HEK293T (cell line): ENCODE results near the gene MCF2L.

Experiments
- CTCF ChIA-PET: fragments of 350-600 bp; formaldehyde crosslinking; extraction: SDS; loops from one replicate; lab custom pipeline; 2021; ENCODE audit warnings: antibody characterized with exemption, inconsistent platforms; lab: Yijun Ruan, JAX
- POLR2A ChIA-PET: fragments of 350-600 bp; formaldehyde crosslinking; extraction: SDS; loops from one replicate; lab custom pipeline; 2020; ENCODE audit warnings: antibody characterized with exemption, inconsistent platforms; lab: Yijun Ruan, JAX
- DNase-seq: peaks from one replicate; pipeline ENCODE4 v3.0.0; 2012; ENCODE audit warnings: mixed read lengths; ENCODE audit errors: extremely low spot score
- ARNT ChIP-seq: fragments of 450-650 bp; IDR thresholded peaks from 2 replicates; pipeline ENCODE4 v1.6.1; 2017; ENCODE audit warnings: mild to moderate bottlenecking
- BHLHE40 ChIP-seq: fragments of 450-650 bp; IDR thresholded peaks from 2 replicates; pipeline ENCODE4 v1.6.1; 2016; ENCODE audit warnings: mild to moderate bottlenecking, moderate library complexity, borderline replicate concordance
- CTBP1 ChIP-seq: fragments of 450-650 bp; IDR thresholded peaks from 2 replicates; pipeline ENCODE4 v1.6.1; 2016; ENCODE audit warnings: borderline replicate concordance
- ELF4 ChIP-seq: fragments of 450-650 bp; IDR thresholded peaks from 2 replicates; pipeline ENCODE4 v1.6.1; 2017; ENCODE audit warnings: antibody characterized with exemption
- FOXA1 ChIP-seq: fragments of 450-650 bp; IDR thresholded peaks from 2 replicates; pipeline ENCODE4 v1.6.1; 2016; ENCODE audit warnings: mild to moderate bottlenecking
- FOXK2 ChIP-seq: fragments of 450-650 bp; IDR thresholded peaks from 2 replicates; pipeline ENCODE4 v1.6.1; 2016; ENCODE audit warnings: mild to moderate bottlenecking
- FOXM1 ChIP-seq: fragments of 450-650 bp; IDR thresholded peaks from 2 replicates; pipeline ENCODE4 v1.6.1; 2017; ENCODE audit warnings: mild to moderate bottlenecking, borderline replicate concordance
- HDGF ChIP-seq: fragments of 450-650 bp; IDR thresholded peaks from 2 replicates; pipeline ENCODE4 v1.6.1; 2017; ENCODE audit warnings: antibody characterized with exemption, borderline replicate concordance
- L3MBTL2 ChIP-seq: fragments of 450-650 bp; conservative IDR thresholded peaks from 2 replicates; pipeline ENCODE4 v1.6.1; 2016; ENCODE audit warnings: mild to moderate bottlenecking
- LEF1 ChIP-seq: fragments of 450-650 bp; IDR thresholded peaks from 2 replicates; pipeline ENCODE4 v1.6.1; 2017; ENCODE audit warnings: mild to moderate bottlenecking, borderline replicate concordance
- NFRKB ChIP-seq: fragments of 450-650 bp; IDR thresholded peaks from 2 replicates; pipeline ENCODE4 v1.6.1; 2016; ENCODE audit warnings: mild to moderate bottlenecking, moderate library complexity
- SP1 ChIP-seq: fragments of 450-650 bp; IDR thresholded peaks from 2 replicates; pipeline ENCODE4 v1.6.1; 2017
- SUZ12 ChIP-seq: fragments of 450-650 bp; IDR thresholded peaks from 2 replicates; pipeline ENCODE4 v1.6.1; 2016; ENCODE audit warnings: mild to moderate bottlenecking
- TARDBP ChIP-seq: fragments of 450-650 bp; IDR thresholded peaks from 2 replicates; pipeline ENCODE4 v1.6.1; 2016
- ZNF384 ChIP-seq: fragments of 450-650 bp; IDR thresholded peaks from 2 replicates; pipeline ENCODE4 v1.6.1; 2016
- TF ChIP-seq, protein P1 (sequence below): fragments of 450-650 bp; IDR thresholded peaks from 2 replicates; pipeline ENCODE4 v1.6.1; 2016

Gene MCF2L

DNA sequence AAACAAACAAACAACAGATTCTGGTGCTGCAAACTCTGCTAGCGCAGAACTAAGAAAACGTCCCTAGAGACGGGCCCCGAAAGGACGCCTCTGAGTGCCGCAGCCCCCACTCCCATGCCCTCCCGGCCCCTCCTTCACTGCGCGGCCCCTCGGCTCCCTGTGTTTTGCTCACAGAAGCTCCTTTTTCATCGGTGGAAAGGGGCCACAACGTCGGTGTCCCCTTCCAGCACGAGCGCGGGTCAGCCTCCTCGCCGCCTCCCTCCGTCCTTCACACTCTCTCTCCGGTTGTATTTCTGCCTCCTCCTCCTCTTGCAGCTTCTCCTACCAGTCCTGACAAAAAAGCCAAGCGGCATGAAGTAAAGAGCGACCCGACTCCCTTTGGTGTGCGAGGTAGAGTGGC lies 121.8 kb downstream of the MCF2L start:
- ChIA-PET POLR2A (no interaction called here), CTCF (no interaction called here)
- no peak for DNase-seq
- TF ChIP-seq L3MBTL2 (no peak), ARNT (no peak), TARDBP (no peak), FOXM1 (no peak), LEF1 (no peak), ELF4 (no peak), NFRKB (no peak), SP1 (no peak), SUZ12 (no peak), BHLHE40 (no peak), FOXA1 (no peak), FOXK2 (no peak), CTBP1 (no peak), ZNF384 (no peak), HDGF (no peak)
- TF ChIP-seq, protein P1, sequence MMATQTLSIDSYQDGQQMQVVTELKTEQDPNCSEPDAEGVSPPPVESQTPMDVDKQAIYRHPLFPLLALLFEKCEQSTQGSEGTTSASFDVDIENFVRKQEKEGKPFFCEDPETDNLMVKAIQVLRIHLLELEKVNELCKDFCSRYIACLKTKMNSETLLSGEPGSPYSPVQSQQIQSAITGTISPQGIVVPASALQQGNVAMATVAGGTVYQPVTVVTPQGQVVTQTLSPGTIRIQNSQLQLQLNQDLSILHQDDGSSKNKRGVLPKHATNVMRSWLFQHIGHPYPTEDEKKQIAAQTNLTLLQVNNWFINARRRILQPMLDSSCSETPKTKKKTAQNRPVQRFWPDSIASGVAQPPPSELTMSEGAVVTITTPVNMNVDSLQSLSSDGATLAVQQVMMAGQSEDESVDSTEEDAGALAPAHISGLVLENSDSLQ: no peak

DNA sequence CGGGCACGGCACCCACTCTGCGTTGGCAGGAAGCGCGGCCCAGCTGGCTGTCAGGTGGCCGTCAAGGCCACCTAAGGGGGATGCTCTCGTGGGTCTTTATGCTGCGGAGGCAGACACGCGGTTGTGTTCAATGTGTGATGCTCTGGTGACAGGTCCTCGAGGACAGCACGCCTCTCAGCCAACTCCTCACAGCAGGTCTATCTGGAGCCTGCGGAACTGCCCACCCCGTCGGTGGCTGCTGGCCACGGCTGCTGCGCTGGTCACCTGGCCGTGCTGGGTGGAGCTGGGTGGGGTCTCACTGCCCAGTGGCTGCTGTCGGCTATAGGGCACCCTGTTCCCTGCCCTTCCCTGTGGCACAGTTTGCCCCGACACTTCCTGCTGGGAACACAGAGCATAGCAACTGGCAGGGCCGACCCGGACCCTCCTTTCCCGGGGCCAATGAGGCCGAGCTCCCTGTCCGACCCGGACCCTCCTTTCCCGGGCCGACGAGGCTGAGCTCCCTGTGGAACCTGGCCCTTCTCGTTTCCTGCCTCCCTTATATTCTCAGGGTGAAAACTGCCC lies 122.3 kb downstream of the MCF2L start:
- CTCF ChIA-PET: no interaction called here
- TF ChIP-seq ARNT: no peak
- no peak for TF ChIP-seq SUZ12
- TF ChIP-seq FOXK2: no peak
- TF ChIP-seq HDGF: no peak
- POLR2A ChIA-PET: no interaction called here
- DNase-seq: no peak

DNA sequence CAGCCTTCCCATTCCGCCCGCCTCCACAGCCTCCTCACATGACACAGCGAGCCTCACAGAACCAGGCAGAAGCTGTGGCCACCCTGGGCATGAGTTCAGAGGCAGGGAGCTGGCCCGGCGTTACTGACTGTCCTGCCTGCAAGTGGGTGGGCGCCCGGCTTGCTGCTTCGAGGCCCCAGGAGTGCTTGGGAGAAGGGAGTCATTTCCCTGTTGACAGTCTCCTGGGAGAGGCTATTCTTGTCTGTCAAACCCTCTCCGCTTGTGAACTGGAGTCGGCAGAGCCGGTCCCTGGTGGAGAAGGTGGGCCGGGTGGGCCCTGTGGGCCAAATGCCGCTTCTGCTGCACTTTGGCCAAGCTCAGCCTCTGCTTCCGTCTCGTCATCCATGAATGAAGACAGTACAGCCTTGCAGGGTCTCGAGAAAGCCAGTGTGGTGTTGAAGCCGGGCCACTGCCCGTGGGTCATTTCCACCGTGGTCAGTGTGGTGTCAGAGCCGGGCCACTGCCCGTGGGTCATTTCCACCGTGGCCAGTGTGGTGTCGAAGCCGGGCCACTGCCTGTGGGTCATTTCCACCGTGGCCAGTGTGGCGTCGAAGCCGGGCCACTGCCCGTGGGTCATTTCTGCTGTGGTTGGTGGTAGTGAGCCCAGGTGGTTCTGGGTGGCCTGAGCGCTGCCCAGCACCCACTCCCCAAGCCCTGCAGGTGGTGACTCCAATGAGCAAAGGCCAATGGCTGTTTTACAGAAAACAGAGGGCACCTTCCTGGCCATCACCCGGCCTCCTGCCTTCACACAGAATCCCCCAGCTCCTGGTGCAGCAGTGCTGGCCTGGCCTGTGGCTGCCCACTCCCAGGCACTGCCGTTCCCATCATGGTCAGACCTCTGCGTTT lies 123.1 kb downstream of the MCF2L start:
- TF ChIP-seq FOXA1: no peak
- no peak for TF ChIP-seq NFRKB
- TF ChIP-seq, protein P1: no peak
- no peak for TF ChIP-seq TARDBP
- TF ChIP-seq SP1: no peak
- no peak for TF ChIP-seq ARNT
- no peak for TF ChIP-seq ZNF384
- no peak for TF ChIP-seq ELF4
- CTCF ChIA-PET: no interaction called here
- POLR2A ChIA-PET: no interaction called here
- no peak for DNase-seq

DNA sequence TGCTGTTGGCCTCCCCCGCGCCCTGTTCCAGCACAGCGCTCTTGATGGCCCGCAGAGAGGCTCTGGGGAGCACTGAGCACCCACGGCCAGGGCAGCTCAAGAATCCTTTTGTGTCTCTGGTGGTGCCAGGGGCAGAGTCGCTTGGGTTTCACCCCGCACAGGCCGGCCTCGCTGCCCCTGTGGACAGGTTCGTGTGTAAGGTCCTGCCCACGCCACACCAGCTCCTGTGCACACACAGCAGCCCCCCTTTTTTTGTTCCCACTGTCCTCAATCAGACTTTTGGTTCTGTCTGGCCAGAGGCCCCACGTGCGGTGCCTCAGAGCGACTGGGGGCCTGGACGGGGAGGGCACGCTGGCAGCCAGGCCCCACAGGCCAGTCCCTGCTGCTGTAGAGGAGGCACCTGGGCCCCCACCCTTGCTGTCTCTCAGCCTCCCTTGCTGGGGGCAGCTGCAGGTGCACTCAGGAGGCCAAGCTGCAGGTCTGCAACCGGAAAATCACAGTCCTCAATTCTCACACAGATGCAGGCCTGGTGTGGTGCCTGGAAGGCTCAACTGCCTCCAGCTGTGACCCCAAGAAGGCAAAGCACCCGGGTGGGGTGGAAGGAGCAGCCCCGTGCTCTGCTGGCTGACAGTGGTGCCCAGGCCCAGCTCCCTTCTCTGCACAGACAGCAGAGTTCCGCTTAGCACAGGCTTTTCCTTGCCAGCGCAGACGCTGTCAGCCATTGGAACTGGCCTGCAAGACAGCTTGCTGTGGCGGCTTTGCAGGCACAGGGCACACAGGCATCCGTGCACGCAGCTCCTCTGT lies 124.0 kb downstream of the MCF2L start:
- ChIA-PET POLR2A (no interaction called here), CTCF (no interaction called here)
- TF ChIP-seq CTBP1 (no peak), FOXK2 (no peak), TARDBP (no peak), L3MBTL2 (no peak), HDGF (no peak), SP1 (no peak), LEF1 (no peak), FOXA1 (no peak), BHLHE40 (no peak)
- TF ChIP-seq, protein P1: no peak
- no peak for DNase-seq

DNA sequence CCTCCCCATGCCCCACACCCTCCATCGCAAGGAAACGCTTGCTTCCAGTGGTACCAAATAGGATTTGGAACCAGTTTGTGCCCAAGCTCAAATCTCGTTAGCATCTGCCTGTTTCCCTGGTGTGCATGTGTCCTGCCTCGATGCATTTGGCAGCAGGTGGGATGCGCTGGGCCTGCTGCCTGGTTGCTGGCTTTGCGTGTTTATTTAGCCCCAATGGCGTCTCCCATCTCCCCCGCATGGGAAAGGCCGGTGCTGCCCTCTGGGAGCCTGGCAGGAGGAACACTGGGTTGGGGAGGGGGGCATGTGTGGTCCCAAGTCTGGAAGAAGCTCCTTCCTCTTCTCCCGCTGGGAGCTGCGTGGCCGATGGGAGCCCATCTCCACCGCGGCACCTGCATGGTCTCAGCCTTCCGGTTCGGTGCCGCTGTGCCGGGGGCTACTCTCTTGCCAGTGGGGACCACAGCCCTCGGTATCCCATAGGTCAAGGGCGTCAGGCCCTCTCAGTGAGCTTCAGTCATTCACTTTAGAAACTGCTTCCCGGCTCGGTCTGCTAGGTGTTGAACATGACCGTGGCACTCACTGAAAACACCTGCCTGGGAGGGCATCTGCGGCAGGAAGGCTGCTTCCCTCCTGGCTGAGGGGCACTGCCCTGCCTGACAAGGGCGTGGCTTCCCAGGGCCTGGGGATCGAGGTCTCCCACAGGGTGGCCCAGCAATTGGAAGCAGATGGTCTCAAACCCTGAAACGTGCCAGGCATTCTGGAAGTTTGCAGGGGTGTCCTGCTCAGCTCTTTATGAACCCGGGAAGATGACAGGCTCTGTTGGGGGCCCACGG lies 124.8 kb downstream of the MCF2L start:
- TF ChIP-seq LEF1 (no peak), ELF4 (no peak), ARNT (no peak), L3MBTL2 (no peak), ZNF384 (no peak), BHLHE40 (no peak), SUZ12 (no peak), FOXK2 (no peak), HDGF (no peak)
- TF ChIP-seq, protein P1: no peak
- ChIA-PET POLR2A (no interaction called here), CTCF (no interaction called here)
- no peak for DNase-seq
